Stomach (tissue), 9 donors: Measurements from ENCODE around the gene HBQ1. TPM values are rescaled to one million over a fixed set of nuclear protein-coding genes. Genes with fewer than 3 reads are reported as not detected.
"Not testable (repeated sequence)": the region's sequence is repeated elsewhere in the genome, so short reads cannot be mapped to it uniquely, and the experiment has no call there.

Source experiments
- DNase-seq, 2 donors: peaks; one replicate each; pipeline versions ENCODE4 v3.0.0 to v3.0.0-alpha.2; 2013 to 2019
- H3K27ac ChIP-seq, 5 donors: fragments of 200-600 bp in 4 of 5; sonication (generic) in 4 of 5; one replicate each; pipeline ENCODE4 v1.5.1; 2013 to 2019; ENCODE audit warnings: mild to moderate bottlenecking in 1 of 5, moderate library complexity in 1 of 5
- H3K27me3 ChIP-seq, 3 donors: fragments of 200-600 bp; sonication (generic); one replicate each; pipeline ENCODE4 v1.5.1; 2017 to 2019; ENCODE audit warnings: mixed run types in 1 of 3
- H3K36me3 ChIP-seq, 4 donors: fragments of 200-600 bp; sonication (generic); 1 replicate in 3 of 4; 2 replicates in 1 of 4; pipeline ENCODE4 v1.5.1; 2016 to 2019
- H3K4me1 ChIP-seq, 4 donors: fragments of 200-600 bp; sonication (generic); one replicate each; pipeline ENCODE4 v1.5.1; 2016 to 2019
- H3K4me3 ChIP-seq, 4 donors: fragments of 200-600 bp; sonication (generic) in 3 of 4; one replicate each; pipeline ENCODE4 v1.5.1; 2016 to 2019; ENCODE audit warnings: mild to moderate bottlenecking in 1 of 4
- H3K9me3 ChIP-seq, 4 donors: fragments of 200-600 bp; sonication (generic); one replicate each; pipeline ENCODE4 v1.5.1; 2016 to 2019
- CTCF ChIP-seq, 7 experiments: fragments of 450-650 bp in 4 of 7; fragments of 200-600 bp in 3 of 7; sonication (generic) in 3 of 7; IDR thresholded peaks; one replicate each; pipeline ENCODE4 v1.5.1; 2016 to 2019; ENCODE audit warnings: antibody characterized with exemption in 7 of 7, control low read depth in 2 of 7, mild to moderate bottlenecking in 1 of 7
- EP300 ChIP-seq: sonication (generic); formaldehyde crosslinking; IDR thresholded peaks from one replicate; pipeline ENCODE4 v1.6.1; 2017; ENCODE audit warnings: antibody characterized with exemption
- POLR2A ChIP-seq, 4 donors: fragments of 450-650 bp; IDR thresholded peaks; one replicate each; pipeline ENCODE4 v1.6.1; 2016; ENCODE audit warnings: antibody characterized with exemption in 4 of 4, control low read depth in 2 of 4, mild to moderate bottlenecking in 1 of 4, moderate library complexity in 1 of 4
- POLR2AphosphoS5 ChIP-seq, 3 donors: sonication (generic); formaldehyde crosslinking; IDR thresholded peaks; one replicate each; pipeline ENCODE4 v1.6.1; 2016; ENCODE audit warnings: antibody characterized with exemption in 3 of 3
- WGBS, 5 donors: extraction: QIAGEN DNeasy Blood & Tissue Kit in 3 of 5; methylation state at CpG; one replicate each; pipeline versions ENCODE4 v1.1.5 to v1.1.7; 2013 to 2018; 5-methylcytosine and 5-hydroxymethylcytosine counted together
- intact Hi-C: fragments of 100-400 bp; cut with DNase I; formaldehyde crosslinking; loops from one replicate; pipeline ENCODE4 v1.15.1; 2023; ENCODE audit warnings: low total_unique reads
- polyA plus RNA-seq, 3 donors: library from polyadenylated mRNA; stranded (reverse); fragments of 200-250 nt; gene quantifications; one replicate each; pipeline ENCODE4 v1.2.3, GENCODE V29; 2013
- total RNA-seq, 5 donors: library from RNA; depleted of rRNA; stranded (reverse); fragments of >200 nt; gene quantifications; one replicate each; pipeline versions ENCODE4 v1.1.0 to v1.2.3, GENCODE V29; 2014 to 2016
- donor health status: healthy with polysubstance abuse.
- donor health status: Bipolar disorder and iron deficiency.
- donor health status: healthy.

Gene HBQ1
- total and polyA plus RNA-seq, 8 donors: not detected

- no peaks in the 10 kb centered on the region for H3K36me3 ChIP-seq
- WGBS, 5 donors: 39 to 49% (median 47%) methylated on average over 6 of the region's 6 CpGs
- TF ChIP-seq POLR2AphosphoS5 (IDR thresholded peaks at IDR 0.05) (no peak), POLR2A (IDR thresholded peaks at IDR 0.05) (no peak)
- no peak overlapping the region for H3K4me3 ChIP-seq
- H3K4me1 ChIP-seq: peaks cover 6 to 9% (median 9%) of the 10 kb centered on the region in 4 donors
- intact Hi-C loops: no loop called here
- no peaks in the 10 kb centered on the region for H3K9me3 ChIP-seq
- no peak overlapping the region for H3K27ac ChIP-seq
- peaks cover 0 to 85% (median 20%) of the 10 kb centered on the region in 3 donors for H3K27me3 ChIP-seq
- DNase-seq: no peak
Observed at GRCh38 chr16:159136-159849, 21.0 kb upstream of the HBQ1 start.

GRCh38 chr16:160242-160641 lies 20.0 kb upstream of the HBQ1 start:
- 67 to 96% (median 72%) methylated on average over 4 to 20 of the region's 20 CpGs for WGBS, 5 donors
- H3K9me3 ChIP-seq, H3K4me3 ChIP-seq, H3K4me1 ChIP-seq, DNase-seq, H3K27ac ChIP-seq, H3K36me3 ChIP-seq, intact Hi-C loops: not testable (repeated sequence)
- peaks cover 0 to 80% (median 14%) of the 10 kb centered on the region in 3 donors for H3K27me3 ChIP-seq

GRCh38 chr16:160691-161190 lies 19.5 kb upstream of the HBQ1 start:
- Histone ChIP-seq H3K9me3 (no peaks in the 10 kb centered on the region), H3K27me3 (peaks cover 4 to 80% (median 15%) of the 10 kb centered on the region in 3 donors), H3K27ac (no peak overlapping the region), H3K4me1 (peaks cover 8 to 9% (median 9%) of the 10 kb centered on the region in 4 donors), H3K4me3 (no peak overlapping the region), H3K36me3 (no peaks in the 10 kb centered on the region)
- 55 to 65% (median 60%) methylated on average over 12 to 18 of the region's 18 CpGs for WGBS, 5 donors
- TF ChIP-seq EP300 (no peak), POLR2A (IDR thresholded peaks at IDR 0.05) (no peak), POLR2AphosphoS5 (IDR thresholded peaks at IDR 0.05) (no peak), CTCF (IDR thresholded peaks at IDR 0.05) (no peak)
- DNase-seq: no peak
- intact Hi-C loops: no loop called here

- DNase-seq: no peak
- H3K4me3 ChIP-seq: no peak overlapping the region
- 80 to 87% (median 83%) methylated on average over 13 of the region's 13 CpGs for WGBS, 5 donors
- peaks cover 21 to 80% (median 26%) of the 10 kb centered on the region in 3 donors for H3K27me3 ChIP-seq
- peaks cover 16 to 21% (median 19%) of the 10 kb centered on the region in 4 donors for H3K4me1 ChIP-seq
- H3K9me3 ChIP-seq: no peaks in the 10 kb centered on the region
- no peaks in the 10 kb centered on the region for H3K36me3 ChIP-seq
- no peak overlapping the region for H3K27ac ChIP-seq
- TF ChIP-seq CTCF (IDR thresholded peaks at IDR 0.05) (no peak), POLR2AphosphoS5 (IDR thresholded peaks at IDR 0.05) (no peak), EP300 (no peak), POLR2A (IDR thresholded peaks at IDR 0.05) (no peak)
- intact Hi-C loops: no loop called here
Observed at GRCh38 chr16:162271-162991, 17.8 kb upstream of the HBQ1 start.

GRCh38 chr16:163139-163538 lies 17.1 kb upstream of the HBQ1 start:
- intact Hi-C loops, DNase-seq, H3K36me3 ChIP-seq, H3K27ac ChIP-seq, H3K9me3 ChIP-seq, H3K4me3 ChIP-seq: not testable (repeated sequence)
- peaks cover 16 to 21% (median 19%) of the 10 kb centered on the region in 4 donors for H3K4me1 ChIP-seq
- H3K27me3 ChIP-seq: peaks cover 24 to 81% (median 33%) of the 10 kb centered on the region in 3 donors
- WGBS, 5 donors: 83 to 93% (median 88%) methylated on average over 5 to 10 of the region's 10 CpGs

- Histone ChIP-seq H3K4me1 (peaks cover 16 to 25% (median 19%) of the 10 kb centered on the region in 4 donors), H3K27me3 (peaks cover 24 to 81% (median 38%) of the 10 kb centered on the region in 3 donors)
- H3K27ac ChIP-seq, H3K36me3 ChIP-seq, H3K4me3 ChIP-seq, intact Hi-C loops, DNase-seq, H3K9me3 ChIP-seq: not testable (repeated sequence)
- WGBS, 5 donors: 8 to 29% (median 21%) methylated on average over 1 to 3 of the region's 3 CpGs; no CpG with 5 or more reads in 1 of the 5 donors
Observed at GRCh38 chr16:163696-164095, 16.6 kb upstream of the HBQ1 start.

- H3K9me3 ChIP-seq, intact Hi-C loops, DNase-seq, H3K4me3 ChIP-seq, H3K36me3 ChIP-seq, H3K27ac ChIP-seq: not testable (repeated sequence)
- WGBS, 5 donors: 8% methylated on average over 9 of the region's 80 CpGs; no CpG with 5 or more reads in 4 of the 5 donors
- H3K27me3 ChIP-seq: peaks cover 24 to 82% (median 44%) of the 10 kb centered on the region in 3 donors
- peaks cover 16 to 25% (median 19%) of the 10 kb centered on the region in 4 donors for H3K4me1 ChIP-seq
Observed at GRCh38 chr16:164134-164823, 16.0 kb upstream of the HBQ1 start.
